Activated naive CD8-positive, alpha-beta T cell (primary cell): ENCODE results near the gene NT5DC4.

Experiments
- H3K27ac Mint-ChIP-seq: one replicate; pipeline ENCODE4 v1.8.0; 2021; ENCODE audit warnings: mixed read lengths
- H3K27me3 Mint-ChIP-seq: one replicate; pipeline ENCODE4 v1.8.0; 2021; ENCODE audit warnings: mixed read lengths
- H3K36me3 Mint-ChIP-seq: one replicate; pipeline ENCODE4 v1.8.0; 2021; ENCODE audit warnings: mixed read lengths
- H3K4me1 Mint-ChIP-seq: one replicate; pipeline ENCODE4 v1.8.0; 2021; ENCODE audit warnings: low read depth, mixed read lengths
- H3K4me3 Mint-ChIP-seq: one replicate; pipeline ENCODE4 v1.8.0; 2021; ENCODE audit warnings: mild to moderate bottlenecking, mixed read lengths
- H3K9me3 Mint-ChIP-seq: one replicate; pipeline ENCODE4 v1.8.0; 2021; ENCODE audit warnings: low read depth, mixed read lengths

The NT5DC4 gene

GRCh38 chr2:112749755-112750559 is 29.1 kb downstream of the NT5DC4 start:
- Mint-ChIP-seq H3K4me1 (peaks cover 8% of the 10 kb centered on the region), H3K27me3 (no peaks in the 10 kb centered on the region), H3K4me3 (no peak overlapping the region), H3K9me3 (no peaks in the 10 kb centered on the region), H3K36me3 (no peaks in the 10 kb centered on the region), H3K27ac (peak overlapping the region; percentile 11)

- no peaks in the 10 kb centered on the region for H3K9me3 Mint-ChIP-seq
- no peak overlapping the region for H3K27ac Mint-ChIP-seq
- H3K4me3 Mint-ChIP-seq, result no peak overlapping the region
- peaks cover 8% of the 10 kb centered on the region for H3K4me1 Mint-ChIP-seq
- H3K27me3 Mint-ChIP-seq, result no peaks in the 10 kb centered on the region
- H3K36me3 Mint-ChIP-seq, result no peaks in the 10 kb centered on the region
These were observed 29.7 kb downstream of the NT5DC4 start for GRCh38 chr2:112750560-112750843.

- peaks cover 8% of the 10 kb centered on the region for H3K4me1 Mint-ChIP-seq
- H3K27me3 Mint-ChIP-seq, result no peaks in the 10 kb centered on the region
- H3K36me3 Mint-ChIP-seq, result no peaks in the 10 kb centered on the region
- H3K27ac Mint-ChIP-seq, result no peak overlapping the region
- H3K4me3 Mint-ChIP-seq, result no peak overlapping the region
- no peaks in the 10 kb centered on the region for H3K9me3 Mint-ChIP-seq
These were observed 30.8 kb downstream of the NT5DC4 start for GRCh38 chr2:112751451-112752197.

GRCh38 chr2:112752667-112753066 is 31.8 kb downstream of the NT5DC4 start:
- peaks cover 8% of the 10 kb centered on the region for H3K4me1 Mint-ChIP-seq
- no peaks in the 10 kb centered on the region for H3K27me3 Mint-ChIP-seq
- H3K9me3 Mint-ChIP-seq, result no peaks in the 10 kb centered on the region
- H3K4me3 Mint-ChIP-seq, result no peak overlapping the region
- H3K36me3 Mint-ChIP-seq, result no peaks in the 10 kb centered on the region
- no peak overlapping the region for H3K27ac Mint-ChIP-seq

GRCh38 chr2:112754564-112754963 is 33.7 kb downstream of the NT5DC4 start:
- no peak overlapping the region for H3K27ac Mint-ChIP-seq

GRCh38 chr2:112755444-112755843 is 34.6 kb downstream of the NT5DC4 start:
- no peak overlapping the region for H3K4me3 Mint-ChIP-seq
- H3K4me1 Mint-ChIP-seq, result peaks cover 1% of the 10 kb centered on the region
- H3K9me3 Mint-ChIP-seq, result no peaks in the 10 kb centered on the region
- peaks cover 2% of the 10 kb centered on the region for H3K36me3 Mint-ChIP-seq
- no peak overlapping the region for H3K27ac Mint-ChIP-seq
- no peaks in the 10 kb centered on the region for H3K27me3 Mint-ChIP-seq

More at GRCh38 chr2:112754564-112754963, 33.7 kb downstream of the NT5DC4 start:
- Mint-ChIP-seq H3K9me3 (no peaks in the 10 kb centered on the region), H3K4me3 (no peak overlapping the region), H3K4me1 (peaks cover 8% of the 10 kb centered on the region), H3K36me3 (peaks cover 2% of the 10 kb centered on the region), H3K27me3 (no peaks in the 10 kb centered on the region)

- Mint-ChIP-seq H3K4me1 (no peaks in the 10 kb centered on the region), H3K9me3 (no peaks in the 10 kb centered on the region), H3K4me3 (no peak overlapping the region), H3K36me3 (peaks cover 2% of the 10 kb centered on the region), H3K27me3 (no peaks in the 10 kb centered on the region), H3K27ac (no peak overlapping the region)
These were observed 35.4 kb downstream of the NT5DC4 start for GRCh38 chr2:112756207-112756606.

- peaks cover 2% of the 10 kb centered on the region for H3K36me3 Mint-ChIP-seq
- H3K4me3 Mint-ChIP-seq, result no peak overlapping the region
- no peaks in the 10 kb centered on the region for H3K27me3 Mint-ChIP-seq
- H3K27ac Mint-ChIP-seq, result no peak overlapping the region
- H3K4me1 Mint-ChIP-seq, result no peaks in the 10 kb centered on the region
- H3K9me3 Mint-ChIP-seq, result no peaks in the 10 kb centered on the region
These were observed 36.4 kb downstream of the NT5DC4 start for GRCh38 chr2:112757265-112757664.

- Mint-ChIP-seq H3K36me3 (peaks cover 2% of the 10 kb centered on the region), H3K9me3 (no peaks in the 10 kb centered on the region), H3K4me1 (peaks cover 2% of the 10 kb centered on the region), H3K4me3 (no peak overlapping the region), H3K27me3 (no peaks in the 10 kb centered on the region), H3K27ac (no peak overlapping the region)
These were observed 37.9 kb downstream of the NT5DC4 start for GRCh38 chr2:112758711-112759110.

- peaks cover 2% of the 10 kb centered on the region for H3K36me3 Mint-ChIP-seq
- peaks cover 6% of the 10 kb centered on the region for H3K4me1 Mint-ChIP-seq
- H3K9me3 Mint-ChIP-seq, result no peaks in the 10 kb centered on the region
- H3K27ac Mint-ChIP-seq, result no peak overlapping the region
- no peak overlapping the region for H3K4me3 Mint-ChIP-seq
- no peaks in the 10 kb centered on the region for H3K27me3 Mint-ChIP-seq
These were observed 39.3 kb downstream of the NT5DC4 start for GRCh38 chr2:112760149-112760548.

GRCh38 chr2:112762276-112762675 is 41.5 kb downstream of the NT5DC4 start:
- Mint-ChIP-seq H3K27ac (no peak overlapping the region), H3K27me3 (no peaks in the 10 kb centered on the region), H3K4me3 (no peak overlapping the region), H3K36me3 (peaks cover 2% of the 10 kb centered on the region), H3K4me1 (peaks cover 10% of the 10 kb centered on the region), H3K9me3 (no peaks in the 10 kb centered on the region)

- peak within 1 kb of the TSS; percentile 46 for H3K27ac Mint-ChIP-seq
- peak within 1 kb of the TSS; percentile 92 for H3K4me3 Mint-ChIP-seq
- H3K36me3 Mint-ChIP-seq, result no peaks in the 10 kb centered on the region
- H3K27me3 Mint-ChIP-seq, result no peaks in the 10 kb centered on the region
- H3K4me1 Mint-ChIP-seq, result peaks cover 17% of the 10 kb centered on the region
- H3K9me3 Mint-ChIP-seq, result no peaks in the 10 kb centered on the region
These were observed 43.5 kb downstream of the NT5DC4 start, which contains the start of gene CKAP2L for GRCh38 chr2:112764071-112765044. TSS of gene CKAP2L (minus strand) at chr2:112764609. CDS start at chr2:112764598, 11 bp downstream.

- Mint-ChIP-seq H3K27me3 (no peaks in the 10 kb centered on the region), H3K27ac (no peak overlapping the region), H3K9me3 (no peaks in the 10 kb centered on the region), H3K36me3 (no peaks in the 10 kb centered on the region), H3K4me1 (peaks cover 17% of the 10 kb centered on the region), H3K4me3 (peak overlapping the region; percentile 92)
These were observed 44.4 kb downstream of the NT5DC4 start for GRCh38 chr2:112765251-112765650.

- no peaks in the 10 kb centered on the region for H3K27me3 Mint-ChIP-seq
- peaks cover 17% of the 10 kb centered on the region for H3K4me1 Mint-ChIP-seq
- H3K4me3 Mint-ChIP-seq, result peak overlapping the region; percentile 17
- H3K27ac Mint-ChIP-seq, result peak overlapping the region; percentile 10
- no peaks in the 10 kb centered on the region for H3K36me3 Mint-ChIP-seq
- no peaks in the 10 kb centered on the region for H3K9me3 Mint-ChIP-seq
These were observed 47.0 kb downstream of the NT5DC4 start for GRCh38 chr2:112767693-112768330.
